ENCODE results near the gene GDPD5.

Gene GDPD5

GRCh38 chr11:75527938-75528735, 2.4 kb upstream of the GDPD5 start:
- no peak for TF ChIP-seq CTCF (IDR thresholded peaks at IDR 0.05)

- no peak for TF ChIP-seq CTCF (IDR thresholded peaks at IDR 0.05)
Measured at GRCh38 chr11:75527130-75527529, 1.4 kb upstream of the GDPD5 start.

- no peak for TF ChIP-seq CTCF (IDR thresholded peaks at IDR 0.05)
Measured at GRCh38 chr11:75526192-75526541, 426 bp upstream of the GDPD5 start.

GRCh38 chr11:75524665-75525432, 892 bp downstream of the GDPD5 start:
- TF ChIP-seq CTCF (IDR thresholded peaks at IDR 0.05), result no peak

- no peak for TF ChIP-seq CTCF (IDR thresholded peaks at IDR 0.05)
Measured at GRCh38 chr11:75523811-75524664, 1.7 kb downstream of the GDPD5 start.

- TF ChIP-seq CTCF (IDR thresholded peaks at IDR 0.05), result no peak
Measured at GRCh38 chr11:75523189-75523588, 2.6 kb downstream of the GDPD5 start.

- TF ChIP-seq CTCF (IDR thresholded peaks at IDR 0.05), result no peak
Measured at GRCh38 chr11:75522286-75523044, 3.3 kb downstream of the GDPD5 start.
